Sigmoid colon (tissue), 7 donors: Measurements from ENCODE around the gene UBXN11. TPM values are rescaled to one million over a fixed set of nuclear protein-coding genes. Genes with fewer than 3 reads are reported as not detected.

Experiments
- DNase-seq: peaks from one replicate; pipeline ENCODE4 v3.0.0-alpha.2; 2019
- H3K27ac ChIP-seq, 4 donors: fragments of 200-600 bp; sonication (generic); one replicate each; pipeline ENCODE4 v1.5.1; 2016 to 2019; ENCODE audit warnings: mild to moderate bottlenecking in 1 of 4
- H3K27me3 ChIP-seq, 3 donors: fragments of 200-600 bp; sonication (generic); one replicate each; pipeline ENCODE4 v1.5.1; 2019; ENCODE audit warnings: mild to moderate bottlenecking in 1 of 3
- H3K36me3 ChIP-seq, 4 donors: fragments of 200-600 bp; sonication (generic); one replicate each; pipeline ENCODE4 v1.5.1; 2016 to 2019
- H3K4me1 ChIP-seq, 4 donors: fragments of 200-600 bp; sonication (generic); one replicate each; pipeline ENCODE4 v1.5.1; 2017 to 2019
- H3K4me3 ChIP-seq, 4 donors: fragments of 200-600 bp; sonication (generic); one replicate each; pipeline ENCODE4 v1.5.1; 2017 to 2019; ENCODE audit warnings: mild to moderate bottlenecking in 2 of 4, moderate library complexity in 1 of 4
- H3K9me3 ChIP-seq, 4 donors: fragments of 200-600 bp in 3 of 4; sonication (generic) in 3 of 4; one replicate each; pipeline versions ENCODE4 v1.5.1 to v1.6.1; 2013 to 2019
- EP300 ChIP-seq, 4 donors: sonication (generic); formaldehyde crosslinking; IDR thresholded peaks; one replicate each; pipeline ENCODE4 v1.6.1; 2017; ENCODE audit warnings: antibody characterized with exemption in 4 of 4
- POLR2A ChIP-seq, 2 donors: fragments of 450-650 bp; IDR thresholded peaks; one replicate each; pipeline ENCODE4 v1.6.1; 2016; ENCODE audit warnings: antibody characterized with exemption in 2 of 2, mild to moderate bottlenecking in 2 of 2, moderate library complexity in 2 of 2
- POLR2AphosphoS5 ChIP-seq, 4 donors: sonication (generic); formaldehyde crosslinking; IDR thresholded peaks; one replicate each; pipeline ENCODE4 v1.6.1; 2017; ENCODE audit warnings: antibody characterized with exemption in 4 of 4
- WGBS, 2 donors: extraction: QIAGEN DNeasy Blood & Tissue Kit; methylation state at CpG; one replicate each; pipeline ENCODE4 v1.1.7; 2013; 5-methylcytosine and 5-hydroxymethylcytosine counted together
- intact Hi-C: fragments of 100-400 bp; cut with DNase I; formaldehyde crosslinking; loops from one replicate; pipeline ENCODE4 v1.15.1; 2023
- polyA plus RNA-seq, 3 donors: library from polyadenylated mRNA; stranded (reverse); fragments of 200-250 nt; gene quantifications; one replicate each; pipeline ENCODE4 v1.2.3, GENCODE V29; 2013
- total RNA-seq, 4 donors: library from RNA; depleted of rRNA; stranded (reverse); fragments of >200 nt; gene quantifications; one replicate each; pipeline ENCODE4 v1.1.0, GENCODE V29; 2016
- TF ChIP-seq, protein P1 (sequence below), 4 experiments: fragments of 450-650 bp in 3 of 4; fragments of 200-600 bp in 1 of 4; IDR thresholded peaks; one replicate each; pipeline ENCODE4 v1.5.1; 2016 to 2019; ENCODE audit warnings: antibody characterized with exemption in 4 of 4, mild to moderate bottlenecking in 3 of 4, moderate library complexity in 2 of 4
- donor health status: healthy with polysubstance abuse.
- donor health status: Bipolar disorder and iron deficiency.
- donor health status: healthy.

Gene UBXN11
- total and polyA plus RNA-seq, 7 donors: 3.0 to 22.7 (median 12.5) TPM

DNA sequence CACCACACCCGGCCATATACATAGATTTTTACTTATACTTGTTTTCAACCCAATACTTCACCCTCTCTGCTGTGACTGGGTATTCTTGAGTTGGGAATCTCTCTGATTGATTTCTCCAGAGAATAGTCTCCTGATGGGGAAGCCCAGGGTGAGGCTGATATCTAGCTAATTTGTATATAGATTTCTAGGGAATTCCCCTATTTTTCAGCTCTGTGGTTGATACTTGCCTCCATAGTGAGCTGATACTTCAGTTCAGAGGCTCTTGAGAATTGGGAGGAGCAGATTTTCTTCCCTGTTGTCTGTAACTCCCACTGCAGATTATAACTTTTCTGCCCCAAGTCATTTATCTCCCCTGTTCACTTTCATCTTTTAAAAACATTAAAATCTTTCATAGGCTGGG is 41.0 kb downstream of the UBXN11 start:
- Histone ChIP-seq H3K4me3 (no peak overlapping the region), H3K4me1 (no peaks in the 10 kb centered on the region), H3K9me3 (no peaks in the 10 kb centered on the region), H3K27ac (no peak overlapping the region), H3K36me3 (peaks cover 0 to 25% (median 2%) of the 10 kb centered on the region in 4 donors), H3K27me3 (no peaks in the 10 kb centered on the region)
- no peak for TF ChIP-seq POLR2A (IDR thresholded peaks at IDR 0.05)
- TF ChIP-seq POLR2AphosphoS5 (IDR thresholded peaks at IDR 0.05): no peak
- TF ChIP-seq, protein P1, sequence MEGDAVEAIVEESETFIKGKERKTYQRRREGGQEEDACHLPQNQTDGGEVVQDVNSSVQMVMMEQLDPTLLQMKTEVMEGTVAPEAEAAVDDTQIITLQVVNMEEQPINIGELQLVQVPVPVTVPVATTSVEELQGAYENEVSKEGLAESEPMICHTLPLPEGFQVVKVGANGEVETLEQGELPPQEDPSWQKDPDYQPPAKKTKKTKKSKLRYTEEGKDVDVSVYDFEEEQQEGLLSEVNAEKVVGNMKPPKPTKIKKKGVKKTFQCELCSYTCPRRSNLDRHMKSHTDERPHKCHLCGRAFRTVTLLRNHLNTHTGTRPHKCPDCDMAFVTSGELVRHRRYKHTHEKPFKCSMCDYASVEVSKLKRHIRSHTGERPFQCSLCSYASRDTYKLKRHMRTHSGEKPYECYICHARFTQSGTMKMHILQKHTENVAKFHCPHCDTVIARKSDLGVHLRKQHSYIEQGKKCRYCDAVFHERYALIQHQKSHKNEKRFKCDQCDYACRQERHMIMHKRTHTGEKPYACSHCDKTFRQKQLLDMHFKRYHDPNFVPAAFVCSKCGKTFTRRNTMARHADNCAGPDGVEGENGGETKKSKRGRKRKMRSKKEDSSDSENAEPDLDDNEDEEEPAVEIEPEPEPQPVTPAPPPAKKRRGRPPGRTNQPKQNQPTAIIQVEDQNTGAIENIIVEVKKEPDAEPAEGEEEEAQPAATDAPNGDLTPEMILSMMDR (IDR thresholded peaks at IDR 0.05): no peak
- TF ChIP-seq EP300 (IDR thresholded peaks at IDR 0.05): no peak
- WGBS, 2 donors: 94% methylated on average over 1 of the region's 1 CpG
- intact Hi-C loops: no loop called here
- DNase-seq: no peak

DNA sequence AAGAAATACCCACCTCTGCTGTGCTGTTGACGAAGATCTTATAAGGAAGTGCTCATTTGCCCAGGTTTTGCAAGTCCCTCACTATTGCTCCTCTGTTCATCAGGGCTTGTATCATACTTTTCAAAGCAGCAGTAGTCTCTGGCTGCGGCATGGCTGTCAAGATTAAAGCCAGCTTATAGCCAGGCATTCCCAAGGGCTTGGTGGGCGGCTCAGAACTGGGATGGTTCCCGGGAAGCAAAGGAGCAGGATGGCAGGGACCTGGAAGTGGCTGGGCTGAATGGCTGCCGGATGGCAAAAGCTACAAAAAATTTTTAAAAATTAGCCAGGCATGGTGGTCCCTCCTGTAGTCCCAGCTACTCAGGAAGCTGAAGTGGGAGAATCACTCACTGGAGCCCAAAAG is 43.2 kb downstream of the UBXN11 start:
- H3K36me3 ChIP-seq: peaks cover 0 to 34% (median 4%) of the 10 kb centered on the region in 4 donors
- H3K4me1 ChIP-seq: no peaks in the 10 kb centered on the region
- 96 to 97% methylated on average over 5 of the region's 5 CpGs for whole genome bisulfite sequencing, 2 donors
- no peak for TF ChIP-seq POLR2A (IDR thresholded peaks at IDR 0.05)
- no peak for TF ChIP-seq EP300 (IDR thresholded peaks at IDR 0.05)
- TF ChIP-seq, protein P1 (IDR thresholded peaks at IDR 0.05): no peak
- no peak for TF ChIP-seq POLR2AphosphoS5 (IDR thresholded peaks at IDR 0.05)
- no peak for DNase-seq
- no peak overlapping the region for H3K27ac ChIP-seq
- H3K4me3 ChIP-seq: no peak overlapping the region
- no peaks in the 10 kb centered on the region for H3K27me3 ChIP-seq
- intact Hi-C loops: no loop called here
- H3K9me3 ChIP-seq: no peaks in the 10 kb centered on the region

DNA sequence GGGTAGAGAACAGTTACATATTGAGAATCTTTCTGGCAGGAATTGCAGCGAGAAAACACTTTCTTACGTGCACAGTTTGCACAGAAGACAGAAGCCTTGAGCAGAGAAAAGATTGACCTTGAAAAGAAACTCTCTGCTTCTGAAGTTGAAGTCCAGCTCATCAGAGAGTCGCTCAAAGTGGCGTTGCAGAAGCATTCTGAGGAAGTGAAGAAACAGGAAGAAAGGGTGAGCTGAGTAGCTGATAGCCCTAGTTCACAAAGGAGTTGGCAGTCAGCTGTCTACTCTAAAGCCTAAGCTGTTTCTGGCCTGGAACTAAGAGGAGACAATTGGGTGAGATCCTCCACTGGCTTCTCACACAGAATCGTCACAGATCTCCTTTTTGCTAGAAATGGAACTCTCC is 46.9 kb downstream of the UBXN11 start:
- H3K36me3 ChIP-seq: peaks cover 0 to 52% (median 14%) of the 10 kb centered on the region in 4 donors
- H3K4me1 ChIP-seq: no peaks in the 10 kb centered on the region
- H3K4me3 ChIP-seq: no peak overlapping the region
- H3K27me3 ChIP-seq: no peaks in the 10 kb centered on the region
- no peak for DNase-seq
- WGBS, 2 donors: 80 to 94% methylated on average over 5 of the region's 5 CpGs
- intact Hi-C loops: no loop called here
- H3K27ac ChIP-seq: no peak overlapping the region
- TF ChIP-seq EP300 (IDR thresholded peaks at IDR 0.05): no peak
- TF ChIP-seq, protein P1 (IDR thresholded peaks at IDR 0.05): no peak
- TF ChIP-seq POLR2A (IDR thresholded peaks at IDR 0.05): no peak
- TF ChIP-seq POLR2AphosphoS5 (IDR thresholded peaks at IDR 0.05): no peak
- H3K9me3 ChIP-seq: no peaks in the 10 kb centered on the region

DNA sequence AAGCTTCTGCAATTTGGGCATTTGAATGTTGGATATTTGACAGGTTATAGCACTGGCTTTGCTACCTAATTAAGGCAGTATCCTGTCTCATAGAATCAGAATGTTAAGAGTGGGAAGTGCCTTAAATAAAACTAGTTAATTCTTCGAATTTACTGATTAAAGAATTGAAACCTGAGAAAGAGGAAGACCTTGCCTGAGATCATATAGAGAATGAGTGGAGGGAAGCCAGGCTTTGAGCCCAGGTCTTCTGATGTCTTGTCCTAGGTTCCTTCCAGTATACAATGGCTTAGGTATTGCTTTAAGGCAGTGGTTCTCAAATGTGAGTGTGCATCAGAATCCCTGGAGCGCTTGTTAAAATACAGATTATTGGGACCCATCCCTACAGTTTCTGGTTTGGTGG is 47.4 kb downstream of the UBXN11 start:
- DNase-seq: no peak
- no peaks in the 10 kb centered on the region for H3K9me3 ChIP-seq
- 86 to 88% methylated on average over 2 of the region's 2 CpGs for WGBS, 2 donors
- H3K4me3 ChIP-seq: no peak overlapping the region
- no peaks in the 10 kb centered on the region for H3K4me1 ChIP-seq
- intact Hi-C loops: no loop called here
- H3K27me3 ChIP-seq: no peaks in the 10 kb centered on the region
- H3K27ac ChIP-seq: no peak overlapping the region
- peaks cover 0 to 52% (median 14%) of the 10 kb centered on the region in 4 donors for H3K36me3 ChIP-seq
- TF ChIP-seq, protein P1 (IDR thresholded peaks at IDR 0.05): no peak
- no peak for TF ChIP-seq POLR2AphosphoS5 (IDR thresholded peaks at IDR 0.05)
- TF ChIP-seq POLR2A (IDR thresholded peaks at IDR 0.05): no peak
- TF ChIP-seq EP300 (IDR thresholded peaks at IDR 0.05): no peak

DNA sequence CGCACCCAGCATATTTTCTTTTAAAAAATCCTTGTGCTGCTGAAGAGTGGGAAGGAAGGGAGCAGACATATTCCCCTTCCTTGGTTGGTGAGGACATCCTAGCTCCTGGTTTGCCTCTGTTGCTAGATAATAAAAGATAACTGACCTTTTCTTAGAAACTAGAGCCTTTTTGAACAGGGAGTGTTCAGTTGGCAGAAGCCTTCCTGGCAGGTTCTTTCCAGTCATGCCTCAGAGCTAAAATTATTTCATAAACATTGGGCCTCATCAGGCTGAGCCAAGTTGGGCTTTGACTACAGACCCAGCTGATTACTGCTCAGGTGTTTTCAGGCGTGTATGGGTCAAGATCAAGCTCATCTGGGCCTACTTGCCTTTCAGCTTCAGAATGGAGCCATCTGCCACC is 49.2 kb downstream of the UBXN11 start:
- H3K4me3 ChIP-seq: no peak overlapping the region
- TF ChIP-seq POLR2AphosphoS5 (IDR thresholded peaks at IDR 0.05) (no peak), EP300 (IDR thresholded peaks at IDR 0.05) (no peak), POLR2A (IDR thresholded peaks at IDR 0.05) (no peak)
- TF ChIP-seq, protein P1 (IDR thresholded peaks at IDR 0.05): no peak
- intact Hi-C loops: no loop called here
- H3K36me3 ChIP-seq: peaks cover 0 to 52% (median 14%) of the 10 kb centered on the region in 4 donors
- H3K4me1 ChIP-seq: no peaks in the 10 kb centered on the region
- H3K9me3 ChIP-seq: no peaks in the 10 kb centered on the region
- H3K27me3 ChIP-seq: no peaks in the 10 kb centered on the region
- no peak for DNase-seq
- no peak overlapping the region for H3K27ac ChIP-seq
- 96 to 98% methylated on average over 2 of the region's 2 CpGs for WGBS, 2 donors
